Stimulated activated CD4-positive, alpha-beta T cell treated with anti-CD3 and anti-CD28 coated beads, TNF-alpha, amount 100 ng/mL, for 1 hour (primary cell): Measurements from ENCODE around the gene ADAM8.

Source experiments
- DNase-seq, 3 donors: peaks; one replicate each; pipeline ENCODE4 v3.0.0-alpha.2; 2020; ENCODE audit warnings: low read depth in 3 of 3, low spot score in 1 of 3

ADAM8 gene

GRCh38 chr10:133251388-133252222 lies 25.1 kb downstream of the ADAM8 start:
- no peak for DNase-seq

GRCh38 chr10:133249975-133250754 lies 26.5 kb downstream of the ADAM8 start:
- no peak for DNase-seq

GRCh38 chr10:133249094-133249780 lies 27.4 kb downstream of the ADAM8 start:
- DNase-seq: no peak

GRCh38 chr10:133248334-133248715 lies 28.3 kb downstream of the ADAM8 start:
- no peak for DNase-seq

GRCh38 chr10:133247681-133248333 lies 28.9 kb downstream of the ADAM8 start:
- no peak for DNase-seq

- DNase-seq: no peak
These were observed 30.4 kb downstream of the ADAM8 start for GRCh38 chr10:133246236-133246626.

GRCh38 chr10:133245439-133246235 lies 31.0 kb downstream of the ADAM8 start:
- DNase-seq: no peak

GRCh38 chr10:133243593-133243992 lies 33.1 kb downstream of the ADAM8 start:
- DNase-seq: no peak

- no peak for DNase-seq
These were observed 33.9 kb downstream of the ADAM8 start for GRCh38 chr10:133242611-133243356.

GRCh38 chr10:133241501-133242205 lies 35.0 kb downstream of the ADAM8 start:
- DNase-seq: no peak

GRCh38 chr10:133239990-133240389 lies 36.7 kb downstream of the ADAM8 start:
- DNase-seq: no peak

GRCh38 chr10:133238466-133238804 lies 38.2 kb downstream of the ADAM8 start:
- DNase-seq: no peak

GRCh38 chr10:133237588-133238465 lies 38.8 kb downstream of the ADAM8 start, which contains the start of gene VENTX:
VENTX (plus strand) TSS chr10:133237855; CDS start chr10:133237915, 60 bp downstream.
- no peak for DNase-seq

- DNase-seq: no peak
These were observed 39.5 kb downstream of the ADAM8 start for GRCh38 chr10:133237241-133237587.

GRCh38 chr10:133236401-133237240 lies 40.0 kb downstream of the ADAM8 start:
- no peak for DNase-seq

GRCh38 chr10:133235932-133236331 lies 40.7 kb downstream of the ADAM8 start:
- DNase-seq: no peak

- DNase-seq: no peak
These were observed 41.3 kb downstream of the ADAM8 start for GRCh38 chr10:133235265-133235855.
